AG04450 (cell line): ENCODE measurements around the gene P2RX6. TPM values are rescaled to one million over a fixed set of nuclear protein-coding genes. Genes with fewer than 3 reads are reported as not detected.
"Not testable (repeated sequence)": the region's sequence is repeated elsewhere in the genome, so short reads cannot be mapped to it uniquely, and the experiment has no call there.

Experiments
- CTCF ChIA-PET: fragments of 300-600, 350-600 bp; formaldehyde crosslinking; extraction: SDS; loops from one replicate; lab custom pipeline; 2022; ENCODE audit warnings: antibody characterized with exemption, inconsistent platforms; lab: Charles Lee
- POLR2A ChIA-PET: fragments of 350-600 bp; formaldehyde crosslinking; extraction: SDS; loops from one replicate; lab custom pipeline; 2021; ENCODE audit warnings: antibody characterized with exemption, inconsistent platforms; lab: Yijun Ruan, JAX
- DNase-seq: peaks from one replicate; pipeline ENCODE4 v3.0.0-alpha.2; 2011; ENCODE audit warnings: low read depth, low spot score
- H3K27ac ChIP-seq: one replicate; pipeline ENCODE4 v1.5.1; 2012; ENCODE audit warnings: low read depth, low read length, control low read depth
- H3K27me3 ChIP-seq: one replicate; pipeline ENCODE4 v1.6.0; 2012; ENCODE audit warnings: low read length; ENCODE audit not compliant: control insufficient read depth, insufficient read depth
- H3K4me3 ChIP-seq: 2 replicates; pipeline ENCODE4 v1.5.1; 2011; ENCODE audit warnings: mild to moderate bottlenecking, low read depth, low read length, control low read depth
- H3K9me3 ChIP-seq: 2 replicates; pipeline ENCODE4 v1.5.1; 2012; ENCODE audit warnings: low read length; ENCODE audit not compliant: control insufficient read depth, insufficient read depth
- polyA plus RNA-seq: library from polyadenylated mRNA; depleted of rRNA; stranded (reverse); fragments of >200 nt; gene quantifications from 2 replicates; pipeline ENCODE4 v1.2.3, GENCODE V29; 2011
- TF ChIP-seq, protein P1 (sequence below): IDR thresholded peaks from 2 replicates; pipeline ENCODE4 v1.5.1; 2011; ENCODE audit warnings: low read depth, low read length, control low read depth, inconsistent platforms

The P2RX6 gene
- polyA plus RNA-seq, 1 experiment: 1.7 TPM

GRCh38 chr22:20968281-20968977, 46.5 kb upstream of the P2RX6 start:
- H3K27me3 ChIP-seq: peaks cover 22% of the 10 kb centered on the region
- H3K4me3 ChIP-seq: no peak overlapping the region
- H3K9me3 ChIP-seq: no peaks in the 10 kb centered on the region; the same call in 1 of the 2 replicates
- POLR2A ChIA-PET: interaction anchor here (0.6 kb wide), 1 partner anchor 14 kb away, joined by 3 read pairs; the partner anchor contains the start of gene LZTR1
- CTCF ChIA-PET: interaction anchor here (1.1 kb wide), 1 partner anchor 83 kb away, joined by 3 read pairs; no protein-coding TSS in a partner anchor
- DNase-seq: no peak
- H3K27ac ChIP-seq: no peak overlapping the region
- TF ChIP-seq, protein P1, sequence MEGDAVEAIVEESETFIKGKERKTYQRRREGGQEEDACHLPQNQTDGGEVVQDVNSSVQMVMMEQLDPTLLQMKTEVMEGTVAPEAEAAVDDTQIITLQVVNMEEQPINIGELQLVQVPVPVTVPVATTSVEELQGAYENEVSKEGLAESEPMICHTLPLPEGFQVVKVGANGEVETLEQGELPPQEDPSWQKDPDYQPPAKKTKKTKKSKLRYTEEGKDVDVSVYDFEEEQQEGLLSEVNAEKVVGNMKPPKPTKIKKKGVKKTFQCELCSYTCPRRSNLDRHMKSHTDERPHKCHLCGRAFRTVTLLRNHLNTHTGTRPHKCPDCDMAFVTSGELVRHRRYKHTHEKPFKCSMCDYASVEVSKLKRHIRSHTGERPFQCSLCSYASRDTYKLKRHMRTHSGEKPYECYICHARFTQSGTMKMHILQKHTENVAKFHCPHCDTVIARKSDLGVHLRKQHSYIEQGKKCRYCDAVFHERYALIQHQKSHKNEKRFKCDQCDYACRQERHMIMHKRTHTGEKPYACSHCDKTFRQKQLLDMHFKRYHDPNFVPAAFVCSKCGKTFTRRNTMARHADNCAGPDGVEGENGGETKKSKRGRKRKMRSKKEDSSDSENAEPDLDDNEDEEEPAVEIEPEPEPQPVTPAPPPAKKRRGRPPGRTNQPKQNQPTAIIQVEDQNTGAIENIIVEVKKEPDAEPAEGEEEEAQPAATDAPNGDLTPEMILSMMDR: no peak

DNA sequence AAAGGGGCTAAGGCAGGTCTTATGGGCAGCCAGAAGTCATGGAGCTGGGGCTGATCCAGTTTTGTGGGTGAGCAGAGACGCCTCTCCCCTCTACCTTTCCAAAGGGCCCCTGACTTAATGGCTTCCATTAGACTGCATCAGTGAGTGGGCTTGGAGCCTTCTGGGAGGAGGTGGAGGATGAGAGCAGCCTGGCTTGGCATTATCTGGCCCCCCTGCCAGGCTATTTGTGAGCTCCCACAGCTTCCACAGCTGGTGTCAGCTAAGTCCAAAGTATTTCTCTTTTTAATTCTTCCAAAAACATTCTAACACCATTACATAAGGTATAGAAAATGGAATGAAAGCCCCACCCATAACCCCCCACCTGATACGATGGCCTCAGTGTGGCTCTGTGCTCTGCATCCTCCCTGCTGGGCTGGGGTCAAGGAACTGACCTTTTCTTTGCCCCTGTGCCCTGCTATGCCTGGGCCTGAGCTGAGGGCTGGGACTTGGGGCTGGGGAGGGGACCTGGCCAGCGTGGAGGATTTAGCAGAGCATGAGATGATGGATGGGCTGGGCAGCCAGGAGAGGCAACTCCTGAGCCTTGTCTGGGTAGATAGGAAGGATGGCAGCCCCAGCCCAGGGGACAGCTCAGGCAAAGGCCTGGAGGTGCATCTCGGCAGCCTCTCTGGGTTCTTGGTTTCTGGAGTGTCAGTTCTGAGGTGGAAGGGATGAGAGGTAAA, 43.9 kb upstream of the P2RX6 start:
- H3K4me3 ChIP-seq: no peak overlapping the region
- no peak overlapping the region for H3K27ac ChIP-seq
- H3K9me3 ChIP-seq: no peaks in the 10 kb centered on the region; the same call in 1 of the 2 replicates
- ChIA-PET POLR2A (interaction anchor here (3.5 kb wide), 1 partner anchor 11 kb away, joined by 21 read pairs; the partner anchor contains the start of gene LZTR1), CTCF (interaction anchor here (1.6 to 1.8 kb wide), 3 partner anchors 10 to 132 kb away, joined by 4 to 8 read pairs (median 7); no protein-coding TSS in a partner anchor)
- peaks cover 8% of the 10 kb centered on the region for H3K27me3 ChIP-seq
- TF ChIP-seq, protein P1: no peak
- DNase-seq: no peak

DNA sequence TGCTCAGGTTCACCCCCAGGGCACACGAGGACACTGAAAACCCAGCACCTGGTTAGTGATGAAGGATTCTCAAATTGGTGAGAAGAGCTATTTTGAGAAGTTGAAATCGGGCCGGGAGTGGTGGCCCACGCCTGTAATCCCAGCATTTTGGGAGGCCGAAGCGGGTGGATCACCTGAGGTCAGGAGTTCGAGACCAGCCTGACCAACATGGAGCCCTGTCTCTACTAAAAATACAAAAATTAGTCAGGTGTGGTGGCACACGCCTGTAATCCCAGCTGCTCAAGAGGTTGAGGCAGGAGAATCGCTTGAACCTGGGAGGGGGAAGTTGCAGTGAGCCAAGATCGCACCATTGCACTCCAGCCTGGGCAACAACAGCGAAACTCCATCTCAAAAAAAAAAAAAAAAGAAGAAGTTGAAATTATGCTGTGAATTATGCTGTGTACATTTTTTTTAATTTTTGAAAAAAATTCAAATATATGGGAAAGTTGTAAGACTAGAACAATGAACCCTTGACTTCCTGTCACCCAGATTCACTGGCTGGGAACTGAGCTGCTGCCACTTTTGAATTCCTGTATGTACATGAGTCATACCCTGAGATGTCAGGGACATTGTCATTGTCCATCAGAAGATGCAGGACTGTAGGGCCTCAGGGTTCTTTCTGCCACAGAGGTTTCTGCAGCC, 42.8 kb upstream of the P2RX6 start:
- not testable (repeated sequence) for DNase-seq, H3K4me3 ChIP-seq, H3K9me3 ChIP-seq, H3K27ac ChIP-seq, H3K27me3 ChIP-seq
- ChIA-PET CTCF (interaction anchor here (1.8 kb wide), 1 partner anchor 131 kb away, joined by 4 read pairs; no protein-coding TSS in a partner anchor), POLR2A (interaction anchor here (3.5 kb wide), 1 partner anchor 10 kb away, joined by 21 read pairs; the partner anchor contains the start of gene LZTR1)

DNA sequence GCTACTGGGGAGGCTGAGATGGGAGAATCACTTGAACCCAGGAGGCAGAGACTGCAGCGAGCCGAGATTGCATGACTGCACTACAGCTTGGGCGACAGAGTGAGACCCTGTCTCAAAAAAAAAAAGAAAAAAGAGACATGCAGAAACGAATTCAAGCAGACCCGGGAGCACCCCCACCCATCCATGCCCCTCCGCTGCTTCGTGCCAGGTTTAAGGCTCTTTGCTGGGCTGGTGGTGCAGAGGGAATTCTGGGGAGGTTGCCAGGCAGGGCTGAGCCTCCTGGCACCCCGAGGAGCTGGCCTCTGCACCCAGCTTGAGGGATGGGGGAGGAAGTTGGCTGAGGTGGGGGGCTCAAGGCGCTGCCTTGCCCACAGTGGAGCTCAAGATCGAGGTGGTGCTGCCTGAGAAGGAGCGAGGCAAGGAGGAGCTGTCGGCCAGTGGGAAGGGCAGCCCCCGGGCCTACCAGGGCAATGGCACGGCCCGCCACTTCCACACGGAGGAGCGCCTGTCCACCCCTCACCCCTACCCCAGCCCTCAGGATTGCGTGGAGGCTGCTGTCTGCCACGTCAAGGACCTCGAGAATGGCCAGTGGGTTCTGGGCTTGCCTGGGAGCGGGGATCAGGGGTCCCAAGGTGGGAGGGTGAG, 41.9 kb upstream of the P2RX6 start:
- Histone ChIP-seq H3K27ac (no peak overlapping the region), H3K4me3 (no peak overlapping the region), H3K27me3 (peaks cover 2% of the 10 kb centered on the region), H3K9me3 (peaks cover 5% of the 10 kb centered on the region; the same call in 1 of the 2 replicates)
- no peak for DNase-seq
- POLR2A ChIA-PET: interaction anchor here (0.6 to 3.5 kb wide), 2 partner anchors 9 to 31 kb away, joined by 3 to 21 read pairs; partner anchors contain the start of gene LZTR1
- TF ChIP-seq, protein P1: no peak
- CTCF ChIA-PET: interaction anchor here (0.6 to 1.8 kb wide), 2 partner anchors 8 to 130 kb away, joined by 3 to 4 read pairs; no protein-coding TSS in a partner anchor
